IMR-90 (cell line): ENCODE data around the gene MRPL28. TPM values are rescaled to one million over a fixed set of nuclear protein-coding genes. Genes with fewer than 3 reads are reported as not detected.

ENCODE experiments used
- ATAC-seq: fragments of 200-7000 bp; cut with Tn5 transposase; 2 replicates; pipeline ENCODE4 v1.9.1; 2020; ENCODE audit warnings: low read depth, mild to moderate bottlenecking, moderate library complexity
- BruUV-seq: library from RNA; stranded (reverse); fragments of 400-500 nt; replicated peaks from 2 replicates; lab custom pipeline; 2021; lab: Mats Ljungman, UMichigan
- CTCF ChIA-PET: fragments of 300-600 bp; formaldehyde crosslinking; extraction: SDS; loops from one replicate; lab custom pipeline; 2021; ENCODE audit warnings: antibody characterized with exemption; lab: Yijun Ruan, JAX
- POLR2A ChIA-PET: fragments of 300-600 bp; sonication (Branson Sonifier 250); formaldehyde crosslinking; loops from one replicate; lab custom pipeline; 2022; ENCODE audit warnings: antibody characterized with exemption; ENCODE audit not compliant: unreplicated experiment; lab: Charles Lee
- DNase-seq: peaks from one replicate; pipeline ENCODE4 v3.0.0; 2013
- H2AFZ ChIP-seq: replicated peaks from 2 replicates; pipeline ENCODE3; 2013; ENCODE audit warnings: low read length, mild to moderate bottlenecking; ENCODE audit not compliant: poor library complexity
- H2AK5ac ChIP-seq: 2 replicates; pipeline ENCODE4 v1.6.1; 2013; ENCODE audit warnings: low read depth, low read length, inconsistent platforms
- H2AK9ac ChIP-seq: replicated peaks from 2 replicates; pipeline ENCODE3; 2013; ENCODE audit warnings: mild to moderate bottlenecking, low read depth, low read length, moderate library complexity; ENCODE audit not compliant: poor library complexity
- H2BK120ac ChIP-seq: 2 replicates; pipeline ENCODE4 v1.6.1; 2013; ENCODE audit warnings: low read depth, low read length, inconsistent platforms
- H2BK15ac ChIP-seq: 3 replicates; pipeline ENCODE4 v1.6.1; 2013; ENCODE audit warnings: low read depth, low read length, inconsistent platforms
- H2BK20ac ChIP-seq: 2 replicates; pipeline ENCODE4 v1.6.1; 2013; ENCODE audit warnings: low read depth, mild to moderate bottlenecking, inconsistent platforms, low read length, moderate library complexity
- H2BK5ac ChIP-seq: 2 replicates; pipeline ENCODE4 v1.6.1; 2013; ENCODE audit warnings: mild to moderate bottlenecking, low read depth, low read length, inconsistent platforms; ENCODE audit not compliant: poor library complexity, severe bottlenecking
- H3K14ac ChIP-seq: replicated peaks from 2 replicates; pipeline ENCODE4 v1.6.1; 2013; ENCODE audit warnings: low read depth, low read length, inconsistent platforms
- H3K18ac ChIP-seq: 2 replicates; pipeline ENCODE4 v1.6.1; 2013; ENCODE audit warnings: low read depth, low read length, control low read depth
- H3K23ac ChIP-seq: 2 replicates; pipeline ENCODE4 v1.6.1; 2013; ENCODE audit warnings: low read depth, low read length, inconsistent platforms
- H3K27ac ChIP-seq: 2 replicates; pipeline ENCODE4 v1.5.1; 2013; ENCODE audit warnings: mild to moderate bottlenecking, control low read depth, low read length; ENCODE audit not compliant: insufficient read depth
- H3K27me3 ChIP-seq: 2 replicates; pipeline ENCODE4 v1.6.1; 2013; ENCODE audit warnings: low read length; ENCODE audit not compliant: control insufficient read depth, insufficient read depth
- H3K36me3 ChIP-seq: 2 replicates; pipeline ENCODE4 v1.6.1; 2013; ENCODE audit warnings: low read length, mixed read lengths; ENCODE audit not compliant: control insufficient read depth, insufficient read depth
- H3K4ac ChIP-seq: 2 replicates; pipeline ENCODE4 v1.6.1; 2013; ENCODE audit warnings: low read depth, low read length, inconsistent platforms
- H3K4me1 ChIP-seq: 2 replicates; pipeline ENCODE4 v1.6.1; 2013; ENCODE audit warnings: low read length, mixed read lengths; ENCODE audit not compliant: control insufficient read depth, insufficient read depth
- H3K4me2 ChIP-seq: 2 replicates; pipeline ENCODE4 v1.6.1; 2013; ENCODE audit warnings: low read depth, mild to moderate bottlenecking, control low read depth, low read length, moderate library complexity
- H3K4me3 ChIP-seq: 2 replicates; pipeline ENCODE4 v1.5.1; 2013; ENCODE audit warnings: low read depth, mild to moderate bottlenecking, control low read depth, low read length, moderate library complexity; ENCODE audit not compliant: insufficient read depth
- H3K56ac ChIP-seq: 2 replicates; pipeline ENCODE4 v1.6.1; 2013; ENCODE audit warnings: low read length, inconsistent platforms; ENCODE audit not compliant: insufficient read depth; ENCODE audit errors: extremely low read depth
- H3K79me1 ChIP-seq, 2 experiments: 2 replicates each; pipeline ENCODE4 v1.6.1; 2013; ENCODE audit warnings: low read length in 2 of 2, inconsistent platforms in 1 of 2, low read depth in 1 of 2
- H3K9ac ChIP-seq: 2 replicates; pipeline ENCODE4 v1.6.1; 2013; ENCODE audit warnings: low read depth, low read length, control low read depth
- H3K9me1 ChIP-seq: 2 replicates; pipeline ENCODE4 v1.6.1; 2013; ENCODE audit warnings: low read length, inconsistent platforms; ENCODE audit not compliant: insufficient read depth
- H3K9me3 ChIP-seq: 2 replicates; pipeline ENCODE4 v1.6.1; 2013; ENCODE audit warnings: low read length; ENCODE audit not compliant: control insufficient read depth, insufficient read depth
- H4K20me1 ChIP-seq: 2 replicates; pipeline ENCODE4 v1.6.1; 2013; ENCODE audit warnings: low read length, inconsistent platforms; ENCODE audit not compliant: insufficient read depth
- H4K5ac ChIP-seq: 2 replicates; pipeline ENCODE4 v1.6.1; 2013; ENCODE audit warnings: mild to moderate bottlenecking, low read depth, low read length, control low read depth
- H4K8ac ChIP-seq, 2 experiments: 2 replicates each; pipeline ENCODE4 v1.6.1; 2013; ENCODE audit warnings: low read depth in 2 of 2, low read length in 2 of 2, control low read depth in 1 of 2, inconsistent platforms in 1 of 2
- H4K91ac ChIP-seq: 2 replicates; pipeline ENCODE4 v1.6.1; 2013; ENCODE audit warnings: low read depth, low read length, inconsistent platforms; ENCODE audit not compliant: insufficient read depth
- BHLHE40 ChIP-seq: fragments of 150-350 bp; IDR thresholded peaks from 2 replicates; pipeline ENCODE4 v1.6.1; 2016; ENCODE audit warnings: mild to moderate bottlenecking, low read depth, low read length
- CEBPB ChIP-seq: IDR thresholded peaks from 2 replicates; pipeline ENCODE4 v1.6.1; 2012; ENCODE audit warnings: low read depth, low read length, improper control_type of control experiment
- CHD1 ChIP-seq: IDR thresholded peaks from 2 replicates; pipeline ENCODE4 v1.6.1; 2012; ENCODE audit warnings: low read depth, low read length, improper control_type of control experiment
- CTCF ChIP-seq: conservative IDR thresholded peaks from 2 replicates; pipeline ENCODE4 v1.5.1; 2012; ENCODE audit warnings: mild to moderate bottlenecking, low read depth, low read length, improper control_type of control experiment
- ELK1 ChIP-seq: fragments of 150-350 bp; IDR thresholded peaks from 2 replicates; pipeline ENCODE4 v1.6.1; 2016; ENCODE audit warnings: low read depth, mild to moderate bottlenecking, low read length, moderate library complexity, borderline replicate concordance
- FOS ChIP-seq: fragments of 150-350 bp; IDR thresholded peaks from 2 replicates; pipeline ENCODE4 v1.6.1; 2016; ENCODE audit warnings: low read depth, low read length
- MAFK ChIP-seq: IDR thresholded peaks from 2 replicates; pipeline ENCODE4 v1.6.1; 2012; ENCODE audit warnings: low read depth, low read length, improper control_type of control experiment
- MAZ ChIP-seq: IDR thresholded peaks from 2 replicates; pipeline ENCODE4 v1.6.1; 2012; ENCODE audit warnings: low read depth, mild to moderate bottlenecking, low read length, improper control_type of control experiment, moderate library complexity, borderline replicate concordance
- MXI1 ChIP-seq: IDR thresholded peaks from 2 replicates; pipeline ENCODE4 v1.6.1; 2012; ENCODE audit warnings: low read depth, mild to moderate bottlenecking, low read length, moderate library complexity, borderline replicate concordance
- NFE2L2 ChIP-seq: fragments of 150-350 bp; IDR thresholded peaks from 2 replicates; pipeline ENCODE4 v1.6.1; 2016; ENCODE audit warnings: low read depth, mild to moderate bottlenecking, low read length
- POLR2A ChIP-seq: IDR thresholded peaks from 2 replicates; pipeline ENCODE4 v1.6.1; 2012; ENCODE audit warnings: mild to moderate bottlenecking, low read depth, low read length
- RAD21 ChIP-seq: IDR thresholded peaks from 2 replicates; pipeline ENCODE4 v1.6.1; 2012; ENCODE audit warnings: low read length, improper control_type of control experiment
- RCOR1 ChIP-seq: IDR thresholded peaks from 2 replicates; pipeline ENCODE4 v1.6.1; 2012; ENCODE audit warnings: mild to moderate bottlenecking, low read length, improper control_type of control experiment; ENCODE audit not compliant: insufficient replicate concordance
- RFX5 ChIP-seq: IDR thresholded peaks from 2 replicates; pipeline ENCODE4 v1.8.0; 2012; ENCODE audit warnings: low read depth, mild to moderate bottlenecking, low read length, moderate library complexity
- SMC3 ChIP-seq: fragments of 150-350 bp; IDR thresholded peaks from 2 replicates; pipeline ENCODE4 v1.6.1; 2016; ENCODE audit warnings: low read depth, mild to moderate bottlenecking, antibody characterized with exemption, low read length, moderate library complexity
- USF2 ChIP-seq: fragments of 150-350 bp; IDR thresholded peaks from 2 replicates; pipeline ENCODE4 v1.6.1; 2017; ENCODE audit warnings: mild to moderate bottlenecking, antibody characterized with exemption, low read length, low read depth
- WGBS, 2 experiments: methylation state at CpG; one replicate each; pipeline versions ENCODE4 v1.1.5 to v1.1.7; 2013; ENCODE audit warnings: missing lambda C conversion rate in 2 of 2; ENCODE audit not compliant: insufficient read length in 1 of 2; ENCODE audit errors: extremely low coverage in 2 of 2; 5-methylcytosine and 5-hydroxymethylcytosine counted together
- dilution Hi-C: fragments of 300-500 bp; cut with HindIII; formaldehyde crosslinking; loops from one replicate; pipeline ENCODE4 v1.14.3; 2018; ENCODE audit warnings: low sequenced_read_pairs; ENCODE audit not compliant: unreplicated experiment
- in situ Hi-C: fragments of 300-500 bp; cut with MboI; formaldehyde crosslinking; loops from 3 replicates; pipeline ENCODE4 v1.14.3; 2019; ENCODE audit warnings: low sequenced_read_pairs, inconsistent platforms, mixed read lengths
- intact Hi-C: fragments of 100-400 bp; cut with micrococcal nuclease; formaldehyde crosslinking; loops from 2 replicates; pipeline ENCODE4 v1.10.0; 2022
- polyA plus RNA-seq, 3 experiments: library from polyadenylated mRNA; depleted of rRNA; stranded (reverse); fragments of >200 nt; gene quantifications; 2 replicates each; pipeline ENCODE4 v1.2.3, GENCODE V29; 2012; ENCODE audit warnings: low replicate concordance in 1 of 3
- total RNA-seq: library from RNA; depleted of rRNA; stranded (reverse); fragments of >200 nt; gene quantifications from 2 replicates; pipeline ENCODE4 v1.2.3, GENCODE V29; 2012

MRPL28 gene
- total and polyA plus RNA-seq, 2 of the 4 experiments (the other 2 are of a cell fraction), result 104 to 181 TPM

DNA sequence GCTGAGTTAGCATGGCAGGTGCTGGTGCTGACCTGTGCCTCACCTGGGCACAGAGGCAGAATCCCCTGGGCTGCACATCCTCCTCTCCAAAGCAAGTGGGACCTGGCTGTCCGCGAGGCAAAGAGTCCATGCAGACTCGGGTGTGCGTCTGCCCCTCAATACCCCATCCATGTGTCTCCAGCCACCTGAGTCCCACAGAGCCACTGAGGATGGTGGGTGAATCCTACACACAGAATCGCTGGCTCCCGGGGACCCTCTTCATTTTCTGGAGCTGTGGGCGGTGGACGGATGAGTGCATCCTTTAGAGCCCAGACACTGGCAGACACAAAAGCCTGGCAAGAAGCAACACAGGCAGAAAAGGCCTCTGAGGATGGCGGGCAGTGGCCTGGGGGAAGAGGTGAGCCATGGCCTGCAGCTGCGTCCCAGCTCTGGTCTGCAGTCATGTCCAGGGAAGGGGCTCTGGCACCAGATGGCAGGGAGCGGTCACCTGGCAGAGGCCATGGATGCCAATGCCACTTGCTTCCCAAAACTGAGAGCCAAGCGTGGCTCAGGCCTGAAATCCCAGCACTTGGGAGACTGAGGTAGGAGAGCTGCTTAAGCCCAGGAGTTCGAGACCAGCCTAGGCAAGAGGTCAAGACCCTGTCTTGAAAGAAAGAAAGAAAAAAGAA lies 47.7 kb downstream of the MRPL28 start:
- 97% methylated on average over 3 of the region's 13 CpGs; no CpG with 5 or more reads in 1 of the 2 experiments for WGBS, 2 experiments
- POLR2A ChIA-PET, result no interaction called here
- dilution Hi-C loops (no loop called here), intact Hi-C loops (no loop called here), in situ Hi-C loops (no loop called here)
- no peak overlapping the region for H4K5ac ChIP-seq
- no peak overlapping the region for H3K4me2 ChIP-seq
- no peak overlapping the region for H2BK20ac ChIP-seq
- BruUV-seq, result no TSS peak
- H2AK5ac ChIP-seq, result no peak overlapping the region
- peaks cover 82% of the 10 kb centered on the region for H4K20me1 ChIP-seq
- H3K4me3 ChIP-seq, result no peak overlapping the region
- no peak overlapping the region for H2BK120ac ChIP-seq
- DNase-seq (no peak), ATAC-seq (no peak)
- H3K9me1 ChIP-seq, result peaks cover 20% of the 10 kb centered on the region
- no peak overlapping the region for H3K18ac ChIP-seq
- no peak overlapping the region for H4K8ac ChIP-seq
- H2BK15ac ChIP-seq, result no peak overlapping the region
- H2BK5ac ChIP-seq, result no peak overlapping the region
- H3K56ac ChIP-seq, result no peak overlapping the region
- H3K27ac ChIP-seq, result no peak overlapping the region
- H3K23ac ChIP-seq, result no peak overlapping the region
- no peak overlapping the region for H3K14ac ChIP-seq
- peaks cover 8% of the 10 kb centered on the region for H3K36me3 ChIP-seq
- H3K27me3 ChIP-seq, result no peaks in the 10 kb centered on the region
- H3K9ac ChIP-seq, result no peak overlapping the region
- H3K4ac ChIP-seq, result no peak overlapping the region
- TF ChIP-seq CTCF, result no peak
- no peak for TF ChIP-seq CEBPB
- TF ChIP-seq BHLHE40, result no peak
- no peak for TF ChIP-seq MAFK
- TF ChIP-seq MXI1, result no peak
- no peak for TF ChIP-seq RCOR1
- no peak for TF ChIP-seq USF2
- TF ChIP-seq RAD21, result no peak
- no peak for TF ChIP-seq POLR2A
- TF ChIP-seq RFX5, result no peak
- no peak for TF ChIP-seq FOS
- TF ChIP-seq NFE2L2, result no peak
- TF ChIP-seq ELK1, result no peak
- no peak for TF ChIP-seq CHD1
- no peak for TF ChIP-seq MAZ
- no peak for TF ChIP-seq SMC3
- H2AFZ ChIP-seq, result no peak overlapping the region
- H3K9me3 ChIP-seq, result no peaks in the 10 kb centered on the region
- H4K91ac ChIP-seq, result no peak overlapping the region
- CTCF ChIA-PET, result no interaction called here
- no peak overlapping the region for H2AK9ac ChIP-seq
- peaks cover 34 to 74% of the 10 kb centered on the region in 2 experiments for H3K79me1 ChIP-seq
- H3K4me1 ChIP-seq, result peaks cover 5% of the 10 kb centered on the region
